ENCODE measurements around the gene DQX1.
A peak's percentile ranks its signal among the peaks of the same experiment; 100 is the strongest.

DQX1 gene

DNA sequence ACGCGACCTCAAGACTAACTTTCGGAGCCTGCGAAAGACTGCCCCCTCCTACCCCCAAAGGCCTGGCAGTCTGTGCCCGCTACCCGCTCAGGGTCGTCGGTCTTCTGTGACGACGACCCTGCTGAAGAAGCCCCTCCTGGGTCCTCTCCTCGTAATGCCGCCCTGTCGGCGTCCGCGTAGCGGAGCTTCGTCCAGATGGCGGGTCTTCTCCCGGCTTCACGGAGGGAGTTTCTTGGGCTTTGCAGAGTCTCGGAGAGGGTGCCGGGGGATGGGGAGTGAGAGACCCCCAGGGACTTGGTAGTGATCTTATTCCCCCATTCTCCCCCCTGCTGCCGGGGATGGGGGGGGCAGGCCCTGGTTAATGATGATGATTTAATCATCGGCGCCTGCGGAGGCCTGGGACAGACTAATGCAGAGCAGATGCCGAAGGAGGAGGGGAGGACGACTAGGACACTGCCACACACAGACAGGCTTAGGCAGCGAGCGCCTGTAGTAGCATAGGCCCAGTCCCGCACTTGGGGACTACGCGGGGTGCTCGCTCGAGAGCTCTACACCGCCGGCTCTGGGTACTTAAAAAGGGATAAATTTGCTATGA lies 18.0 kb downstream of the DQX1 start:
- DNase-seq, result no peak

DNA sequence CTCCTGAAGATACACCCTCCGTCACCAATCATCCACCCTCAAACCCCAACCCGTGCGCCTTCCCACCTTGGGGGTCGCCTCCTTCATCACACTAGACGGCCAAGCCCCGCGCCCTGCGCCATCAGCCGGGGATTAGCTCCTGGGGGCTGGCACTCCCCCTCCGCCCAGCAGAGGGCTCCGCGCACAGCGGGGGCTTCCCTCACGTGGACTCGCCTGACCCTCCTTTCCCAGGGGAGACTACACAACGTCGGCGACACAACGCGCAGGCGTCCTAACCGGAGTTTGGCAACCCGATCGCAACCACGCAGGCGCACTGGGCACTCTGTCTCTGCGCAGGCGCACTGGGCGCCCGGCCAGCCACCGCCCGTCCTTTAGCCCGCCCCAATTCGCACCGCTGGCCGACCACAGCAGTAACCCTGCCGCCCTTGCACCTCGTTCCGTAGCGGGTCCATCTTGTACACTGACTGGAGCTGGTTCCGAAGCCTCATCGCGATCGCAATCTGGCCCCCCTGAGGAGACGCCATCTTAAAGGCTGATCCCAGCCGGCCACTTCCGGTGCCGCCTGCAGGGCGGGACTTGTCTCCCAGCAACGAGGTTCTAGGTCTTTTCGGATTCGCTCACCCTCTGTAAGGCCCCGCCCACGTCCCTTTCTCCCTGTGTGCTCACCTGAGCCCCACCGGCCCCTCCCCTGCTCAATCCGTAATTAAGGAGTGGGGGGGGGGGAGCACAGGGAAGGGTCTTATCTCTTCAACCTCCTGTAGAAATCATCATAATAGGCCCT lies 18.7 kb downstream of the DQX1 start, which contains the start of gene PCGF1:
Gene PCGF1, minus strand, starts transcription at position 551 of the 781 bp plus-strand sequence. Its CDS starts 27 bp downstream, at position 524.
- DNase-seq, result peak; percentile 97

- DNase-seq, result no peak
These were observed 20.4 kb downstream of the DQX1 start for GRCh38 chr2:74505448-74506246.

DNA sequence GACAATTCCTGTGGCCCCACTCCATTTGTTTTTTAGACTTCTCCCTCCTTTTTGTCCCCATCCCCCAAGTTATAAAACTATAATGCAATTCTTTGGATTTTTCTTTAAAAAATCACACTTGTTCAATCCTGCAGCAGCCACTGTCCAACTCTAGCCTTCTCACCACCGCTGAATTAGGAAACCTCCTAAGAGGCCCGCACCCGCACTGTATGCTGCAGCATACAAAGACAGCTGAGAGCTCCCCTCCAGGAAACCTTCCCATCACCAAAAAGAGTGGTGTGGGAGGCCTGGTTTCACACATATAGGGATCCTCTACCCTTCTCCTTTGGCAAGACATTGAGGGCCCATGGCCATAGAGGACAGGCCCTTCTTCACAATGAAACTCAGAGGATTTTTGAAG lies 21.4 kb downstream of the DQX1 start:
- DNase-seq, result no peak

DNA sequence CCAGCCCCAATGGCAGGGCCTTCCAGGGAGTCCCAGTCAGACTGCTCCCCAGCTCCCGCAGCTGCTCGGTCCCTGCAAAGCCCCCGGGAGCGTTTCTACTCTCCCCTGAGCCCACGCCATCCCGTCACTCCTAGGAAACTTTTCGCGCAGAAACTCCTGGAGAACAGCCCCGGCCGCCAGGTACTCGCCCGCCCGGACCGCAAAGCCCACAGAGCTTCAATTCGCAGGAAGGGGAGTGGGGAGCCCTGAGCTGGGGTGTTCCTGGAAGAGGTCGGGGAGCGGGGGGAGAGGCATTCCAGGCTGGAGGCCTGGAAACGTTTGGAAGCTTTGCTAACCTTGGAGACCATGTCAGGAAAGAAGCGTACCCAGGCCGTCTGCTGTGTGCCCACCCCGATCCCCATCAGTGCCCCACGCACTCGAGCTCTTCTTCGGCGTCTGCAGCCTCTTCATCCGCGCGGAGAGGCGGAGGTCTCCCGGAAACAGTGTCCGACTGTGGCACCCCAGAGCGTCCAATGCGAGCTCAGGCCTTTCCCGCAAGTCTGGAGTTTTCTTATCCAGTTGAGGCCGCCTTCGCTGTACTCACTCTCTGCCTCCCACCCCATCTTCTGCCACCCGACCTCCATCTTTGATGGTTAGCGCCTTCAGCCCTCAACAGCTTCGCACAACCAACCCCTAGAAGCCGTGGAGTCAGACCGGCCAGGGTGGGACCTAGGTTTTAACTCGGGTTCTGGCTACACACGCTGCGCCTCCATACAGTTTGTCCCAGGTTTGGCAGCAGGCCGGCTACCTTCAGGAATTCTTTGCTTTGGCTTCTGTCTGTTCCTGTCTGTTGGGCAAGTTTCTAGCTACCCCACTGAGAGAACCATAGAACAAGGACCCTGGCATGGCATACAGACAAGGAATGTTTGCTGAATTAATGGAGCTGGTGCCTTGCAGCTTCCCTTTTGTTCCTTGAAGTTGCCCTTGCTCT lies 22.2 kb downstream of the DQX1 start:
- no peak for DNase-seq

DNA sequence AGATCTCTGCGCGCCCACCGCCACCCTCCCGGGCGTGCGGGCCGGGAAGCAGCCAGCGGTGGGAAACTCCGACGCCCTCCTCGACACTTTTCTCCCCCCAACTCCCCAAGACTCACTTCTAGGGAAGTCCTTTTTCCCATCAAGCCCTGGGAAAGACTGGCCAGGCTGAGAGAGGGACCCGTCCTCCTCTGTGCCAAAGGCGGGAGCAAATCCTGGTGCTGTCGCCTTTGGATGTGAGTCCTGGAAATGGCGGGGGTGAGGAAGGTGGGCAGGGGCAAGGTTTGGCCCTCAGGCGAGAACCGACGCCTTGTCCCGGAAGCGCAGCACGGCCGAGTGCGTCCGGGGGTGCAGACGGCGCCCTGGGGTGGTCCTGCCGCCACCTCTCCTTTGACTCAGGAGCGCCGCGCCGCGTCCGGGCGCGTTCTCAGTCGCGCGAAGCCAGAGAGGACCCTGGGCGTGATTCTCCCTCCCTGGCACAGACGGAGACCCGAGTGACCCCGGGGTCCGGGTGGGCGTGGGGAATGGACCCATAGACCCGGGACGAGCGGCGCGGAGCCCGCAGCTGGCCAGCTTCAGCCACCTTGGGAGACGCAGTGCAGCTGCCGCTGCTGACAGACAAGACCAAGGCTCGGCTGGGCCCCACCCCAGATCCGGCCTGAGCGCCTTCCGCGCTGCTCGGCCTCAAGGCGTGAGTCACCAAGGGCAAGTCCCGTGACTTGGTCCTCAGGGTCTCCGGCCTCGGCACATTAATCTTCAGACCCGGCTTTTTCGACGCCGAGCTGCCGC lies 23.1 kb downstream of the DQX1 start:
- DNase-seq, result no peak

GRCh38 chr2:74502147-74502719 lies 23.8 kb downstream of the DQX1 start:
- no peak for DNase-seq

- DNase-seq, result no peak
These were observed 24.5 kb downstream of the DQX1 start for GRCh38 chr2:74501335-74502071.

DNA sequence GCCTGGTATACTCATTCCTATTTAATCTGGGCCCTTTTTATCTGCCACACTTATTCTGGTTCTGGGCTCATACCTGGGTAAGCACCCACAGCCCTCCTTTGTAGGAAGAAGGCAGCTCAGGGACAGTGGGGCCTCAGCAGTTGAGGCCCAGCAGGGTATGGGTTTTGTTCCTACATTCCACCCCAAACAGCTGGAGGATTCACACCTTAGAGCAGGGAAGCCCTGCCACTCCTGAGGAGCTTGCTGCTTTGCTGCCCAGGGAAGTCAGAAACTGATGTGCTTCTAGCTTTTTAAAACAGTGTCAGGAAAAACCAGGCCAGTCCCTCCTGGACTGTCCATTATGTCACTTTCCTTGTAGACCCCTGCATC lies 25.5 kb downstream of the DQX1 start:
- DNase-seq, result no peak

DNA sequence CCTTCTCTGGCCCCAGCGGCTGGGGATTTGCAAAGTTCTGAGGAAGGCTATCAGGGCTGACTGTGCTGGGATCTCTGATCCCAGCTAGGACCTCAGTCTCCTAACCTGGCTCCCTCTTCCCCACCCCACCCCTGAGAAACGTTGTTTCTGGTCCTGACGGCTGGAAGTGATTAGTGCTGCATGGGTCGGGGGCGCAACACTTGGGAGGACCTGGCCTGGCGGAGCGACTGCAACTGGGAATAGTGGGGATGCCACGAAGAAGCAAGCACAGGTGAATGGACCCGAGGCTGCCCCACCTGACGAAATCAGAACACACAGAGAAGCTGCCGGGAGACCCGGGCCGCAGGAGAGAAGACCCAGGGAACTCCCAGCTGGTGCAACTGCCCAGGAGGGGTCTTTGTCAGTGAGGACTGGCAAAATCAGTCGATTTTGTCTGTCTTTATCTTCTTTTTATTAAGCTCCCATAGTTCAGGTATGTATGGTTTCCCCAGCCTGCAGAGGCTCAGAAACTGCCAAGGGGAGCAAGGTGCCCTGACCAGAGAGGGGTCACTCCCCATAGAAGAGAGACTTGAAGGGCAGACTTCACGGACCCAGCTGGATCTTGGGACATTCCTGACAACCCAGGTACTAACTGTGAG lies 26.0 kb downstream of the DQX1 start:
- DNase-seq, result no peak

- DNase-seq, result no peak
These were observed 26.6 kb downstream of the DQX1 start, which contains the start of gene LBX2 for GRCh38 chr2:74499267-74499939. LBX2 (minus strand) TSS chr2:74499603; CDS start chr2:74499537, 66 bp downstream.

GRCh38 chr2:74498500-74499266 lies 27.3 kb downstream of the DQX1 start:
- no peak for DNase-seq

- no peak for DNase-seq
These were observed 28.1 kb downstream of the DQX1 start for GRCh38 chr2:74497777-74498499.

DNA sequence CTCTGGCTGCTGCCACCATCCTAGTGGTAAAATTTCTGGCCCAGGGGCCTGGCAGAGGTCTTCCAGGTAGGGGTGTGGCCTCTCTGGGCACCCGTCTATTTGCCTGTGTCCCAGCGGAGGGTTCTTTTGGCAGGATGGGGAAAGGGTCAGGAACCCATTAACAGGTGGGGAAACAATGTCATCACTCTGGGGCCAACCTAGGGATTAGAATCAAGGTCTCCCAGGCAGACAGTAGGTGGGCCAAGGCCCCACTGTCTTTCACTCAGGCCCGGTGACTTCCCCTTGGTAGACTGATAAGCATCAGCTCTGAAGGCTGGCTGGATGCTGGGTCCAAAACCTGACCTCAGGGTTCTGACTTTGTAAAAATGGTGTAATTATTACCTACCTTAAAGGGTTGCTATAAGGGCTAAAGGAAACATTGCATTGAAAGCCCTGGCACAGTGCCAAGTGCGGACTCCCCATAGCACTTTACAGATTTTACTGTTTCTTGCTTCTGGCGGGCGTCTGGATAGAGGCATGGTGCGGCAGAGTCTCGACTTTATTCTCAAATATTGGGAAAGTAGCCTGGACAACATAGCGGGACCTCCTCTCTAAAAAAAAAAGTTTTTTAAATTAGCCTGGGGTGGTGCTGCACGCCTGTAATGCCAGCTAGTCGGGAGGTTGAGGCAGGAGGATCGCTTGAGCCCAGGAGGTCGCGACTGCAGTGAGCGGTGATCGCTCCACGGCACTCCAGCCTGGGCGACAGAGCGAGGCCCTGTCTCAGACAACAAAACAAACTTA lies 28.8 kb downstream of the DQX1 start:
- DNase-seq, result no peak

GRCh38 chr2:74495440-74495839 lies 30.6 kb downstream of the DQX1 start:
- no peak for DNase-seq

- no peak for DNase-seq
These were observed 32.5 kb downstream of the DQX1 start for GRCh38 chr2:74493546-74493945.

Measured in NCI-H1092 (cell line).